IPS-18c (cell line): ENCODE measurements around the gene WLS.

Experiments used
- H3K4me3 ChIP-seq: 2 replicates; pipeline ENCODE4 v1.7.0; 2013; ENCODE audit warnings: low read depth, mild to moderate bottlenecking, low read length, moderate library complexity; ENCODE audit not compliant: insufficient read depth
- H3K9me3 ChIP-seq: one replicate; pipeline ENCODE4 v1.6.1; 2013; ENCODE audit warnings: mild to moderate bottlenecking, low read length, moderate library complexity; ENCODE audit not compliant: control insufficient read depth, insufficient read depth

The WLS gene

DNA sequence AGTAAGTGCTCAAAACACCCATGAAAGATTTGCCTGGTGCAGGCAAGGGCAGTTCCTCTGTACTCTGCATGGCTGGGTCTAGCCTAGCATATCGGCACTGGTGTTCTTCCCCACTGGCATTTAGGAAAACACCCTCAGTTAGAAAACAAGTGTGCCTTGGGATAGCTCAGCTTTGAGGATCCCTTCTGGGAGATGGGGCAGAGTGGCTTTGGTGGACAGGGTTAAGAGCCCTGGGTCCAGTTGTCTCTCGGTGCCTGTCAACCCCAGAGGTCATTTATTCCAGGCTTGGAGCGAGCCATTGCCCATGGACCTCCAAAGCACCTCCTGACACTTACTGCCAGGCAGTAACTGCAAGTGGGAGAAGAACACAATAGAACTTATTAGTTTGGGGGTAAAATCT is 101.1 kb downstream of the WLS start:
- H3K4me3 ChIP-seq, result no peak overlapping the region
- no peaks in the 10 kb centered on the region for H3K9me3 ChIP-seq

DNA sequence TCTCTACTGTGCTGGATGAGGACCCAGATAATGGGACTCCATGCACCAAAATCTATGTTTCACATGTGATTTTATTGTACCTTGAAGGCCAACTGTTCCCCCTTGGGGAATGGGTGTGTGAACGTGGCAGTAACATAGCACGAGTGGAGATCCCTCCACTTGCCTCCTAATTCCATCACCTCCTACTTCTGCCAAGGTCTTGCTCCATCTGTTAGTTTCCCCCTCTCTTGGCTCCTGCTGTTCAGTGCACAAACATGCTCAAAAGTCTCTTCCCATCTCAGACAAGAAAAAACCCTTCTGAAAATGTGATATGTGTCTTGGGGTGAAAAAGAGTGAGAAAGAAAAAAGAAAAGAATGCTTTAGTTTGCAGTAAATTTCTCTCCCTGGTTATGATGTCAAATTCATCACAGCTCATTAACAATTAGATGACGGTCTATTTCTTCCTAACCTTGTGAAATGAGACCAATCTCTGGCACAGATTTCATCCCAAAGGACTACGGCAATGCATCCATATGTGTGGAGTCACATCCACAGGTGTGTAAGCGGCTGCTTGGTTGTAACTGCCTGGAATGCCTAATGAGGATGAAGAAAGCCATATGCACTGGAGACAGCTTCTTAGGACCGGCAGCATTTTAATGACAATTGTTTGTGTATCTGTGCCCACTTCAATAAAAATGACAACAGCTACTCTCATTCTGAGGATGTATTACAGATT is 102.6 kb downstream of the WLS start:
- H3K4me3 ChIP-seq, result no peak overlapping the region
- H3K9me3 ChIP-seq, result no peaks in the 10 kb centered on the region

DNA sequence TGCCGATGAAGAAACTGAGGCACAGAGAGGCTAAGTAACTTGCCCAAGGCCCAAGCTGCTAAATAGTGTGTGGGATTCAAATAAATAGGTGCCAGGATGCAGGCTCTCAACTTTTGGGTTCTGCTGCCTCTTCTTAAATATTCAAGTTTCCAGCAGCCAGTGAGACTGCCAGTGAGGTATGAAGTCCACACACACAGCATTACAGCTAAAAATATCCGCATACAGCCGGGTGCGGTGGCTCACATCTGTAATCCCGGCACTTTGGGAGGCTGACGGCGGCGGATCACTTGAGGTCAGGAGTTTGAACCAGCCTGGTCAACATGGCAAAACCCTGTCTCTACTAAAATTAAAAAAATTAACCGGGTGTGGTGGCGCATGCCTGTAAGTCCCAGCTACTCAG is 103.5 kb downstream of the WLS start:
- no peak overlapping the region for H3K4me3 ChIP-seq
- no peaks in the 10 kb centered on the region for H3K9me3 ChIP-seq

DNA sequence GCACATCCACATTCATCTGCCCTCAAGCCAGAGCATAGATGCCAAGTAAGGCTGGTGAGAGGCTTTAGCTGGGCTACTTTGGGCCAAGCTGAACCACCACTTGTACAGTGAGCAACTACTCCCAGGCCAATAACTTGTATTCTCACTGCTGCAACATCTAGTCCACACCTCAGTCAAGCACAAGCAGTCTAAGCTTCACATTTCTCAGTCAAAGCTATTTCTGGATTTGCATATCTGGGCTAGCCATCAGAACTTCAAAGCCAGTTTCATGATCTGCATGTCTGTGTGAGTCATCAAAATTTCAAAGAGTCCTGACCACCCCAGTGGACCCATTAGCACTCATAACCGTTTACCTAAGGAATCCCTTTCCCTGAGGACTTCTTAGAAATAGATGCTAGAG is 104.2 kb downstream of the WLS start:
- Histone ChIP-seq H3K9me3 (no peaks in the 10 kb centered on the region), H3K4me3 (no peak overlapping the region)

DNA sequence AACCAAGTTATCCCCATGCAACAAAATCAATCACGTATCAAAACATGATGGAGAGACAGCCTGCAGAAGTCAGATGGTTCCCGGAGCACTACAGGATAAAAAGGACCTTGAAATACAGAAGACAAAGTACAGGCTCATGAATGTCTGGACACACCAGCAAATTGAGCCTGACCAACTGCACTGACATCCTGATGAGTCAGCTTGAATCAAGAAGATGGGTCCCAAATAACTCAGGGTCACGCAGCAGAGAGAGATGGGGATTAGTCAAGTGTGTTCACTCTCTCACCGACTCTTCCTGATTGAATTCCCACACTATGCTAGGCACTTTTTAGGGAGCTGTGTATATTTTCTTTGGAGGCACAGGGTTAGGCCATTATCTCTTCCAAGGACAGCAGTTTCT is 110.8 kb downstream of the WLS start:
- no peak overlapping the region for H3K4me3 ChIP-seq
- no peaks in the 10 kb centered on the region for H3K9me3 ChIP-seq

DNA sequence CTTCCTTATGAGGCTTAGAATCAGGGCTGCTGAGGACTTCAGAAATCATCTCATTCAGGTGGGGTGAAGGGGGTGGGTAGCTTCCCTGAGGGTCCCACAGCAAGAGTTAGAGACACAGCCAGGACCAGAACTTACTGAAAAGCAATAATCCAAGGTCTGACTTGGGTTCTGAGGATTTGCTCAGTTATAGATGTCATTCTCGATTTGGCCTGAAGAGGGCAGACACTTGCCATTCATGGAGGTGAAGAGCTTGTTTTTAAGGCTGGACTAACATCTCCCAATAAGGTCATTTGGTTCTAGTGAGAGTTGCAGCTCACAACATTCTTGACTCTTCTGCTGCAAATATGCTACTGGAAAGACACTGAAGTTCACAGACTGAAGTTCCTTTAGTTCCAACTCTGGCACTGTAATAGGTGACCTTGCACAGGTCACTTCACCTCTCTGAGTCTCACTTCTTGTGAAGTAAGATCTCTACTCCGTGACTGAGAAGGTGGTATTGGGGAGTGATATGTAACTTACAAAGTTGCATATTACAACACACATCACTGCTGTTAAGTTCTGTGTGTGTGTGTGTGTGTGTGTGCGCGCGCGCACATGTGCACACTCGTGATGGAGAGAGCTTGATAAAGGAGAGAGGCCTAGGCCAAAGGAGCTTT is 112.1 kb downstream of the WLS start:
- no peak overlapping the region for H3K4me3 ChIP-seq
- H3K9me3 ChIP-seq, result no peaks in the 10 kb centered on the region

DNA sequence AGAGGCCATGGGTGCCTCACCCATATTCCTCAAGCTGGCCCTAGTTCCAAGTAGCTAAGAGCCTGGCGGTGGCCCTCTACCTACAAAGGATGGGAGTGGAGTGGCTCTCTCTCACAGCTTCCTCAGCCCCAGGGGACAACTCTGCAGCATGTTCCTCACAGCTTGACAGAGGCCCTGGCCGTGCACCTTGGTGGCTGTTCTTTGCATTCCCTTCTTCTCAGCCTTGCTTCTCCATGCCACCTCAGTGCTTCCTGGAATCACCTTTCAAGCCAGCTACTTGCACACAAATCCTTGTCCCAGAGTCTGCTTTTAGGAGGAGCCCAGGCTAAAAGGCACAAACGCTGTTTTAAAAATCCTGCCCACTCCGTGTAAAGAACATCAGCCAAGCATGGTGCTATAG is 112.9 kb downstream of the WLS start:
- Histone ChIP-seq H3K4me3 (no peak overlapping the region), H3K9me3 (no peaks in the 10 kb centered on the region)

DNA sequence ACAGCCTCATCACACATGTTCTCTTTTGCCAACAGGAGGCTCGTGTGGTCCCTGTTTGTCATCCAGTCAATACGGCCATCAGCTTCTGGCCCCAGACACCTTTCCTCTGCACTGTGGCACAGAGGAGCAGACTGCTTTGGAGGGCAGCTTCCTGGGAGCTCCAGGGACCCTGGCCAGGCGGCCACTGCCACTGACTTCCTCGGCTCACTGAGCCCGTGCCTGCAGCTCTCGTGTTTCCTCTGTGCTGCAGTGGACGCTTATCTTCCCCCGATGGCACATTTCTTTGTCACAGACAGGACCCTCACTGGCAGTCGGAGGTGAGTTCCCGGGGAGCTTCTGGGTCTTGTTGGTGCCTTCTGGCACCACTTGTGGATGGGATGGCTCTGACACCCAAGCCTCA is 114.9 kb downstream of the WLS start:
- no peak overlapping the region for H3K4me3 ChIP-seq
- no peaks in the 10 kb centered on the region for H3K9me3 ChIP-seq

DNA sequence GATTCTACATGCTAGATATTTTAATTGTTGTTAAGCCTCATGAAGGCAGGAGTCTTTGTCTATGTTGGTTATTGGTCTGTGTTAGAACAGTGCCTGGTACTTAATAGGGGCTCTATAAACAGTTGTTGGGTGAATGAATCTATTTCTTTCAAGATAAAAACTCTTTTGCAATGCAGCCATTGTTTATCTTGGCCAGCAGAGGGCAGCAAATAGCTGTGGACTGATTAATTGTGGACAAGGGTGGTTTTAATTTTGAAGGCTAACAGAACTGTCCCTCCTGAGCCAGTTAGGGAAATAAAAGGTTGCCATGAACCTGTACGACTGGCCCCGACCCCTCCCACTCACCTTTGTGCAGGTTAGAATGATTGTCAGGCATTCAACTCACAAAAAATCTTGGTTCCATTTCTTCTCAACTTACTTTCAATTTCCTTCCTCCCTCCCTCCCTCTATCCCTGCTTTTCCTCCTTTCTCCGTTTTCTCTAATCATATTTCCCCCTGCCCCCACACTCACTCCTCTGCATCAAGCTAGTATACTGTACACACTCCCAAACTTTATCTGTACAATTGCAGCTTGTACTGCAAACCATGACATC is 115.6 kb downstream of the WLS start:
- Histone ChIP-seq H3K9me3 (no peaks in the 10 kb centered on the region), H3K4me3 (no peak overlapping the region)

DNA sequence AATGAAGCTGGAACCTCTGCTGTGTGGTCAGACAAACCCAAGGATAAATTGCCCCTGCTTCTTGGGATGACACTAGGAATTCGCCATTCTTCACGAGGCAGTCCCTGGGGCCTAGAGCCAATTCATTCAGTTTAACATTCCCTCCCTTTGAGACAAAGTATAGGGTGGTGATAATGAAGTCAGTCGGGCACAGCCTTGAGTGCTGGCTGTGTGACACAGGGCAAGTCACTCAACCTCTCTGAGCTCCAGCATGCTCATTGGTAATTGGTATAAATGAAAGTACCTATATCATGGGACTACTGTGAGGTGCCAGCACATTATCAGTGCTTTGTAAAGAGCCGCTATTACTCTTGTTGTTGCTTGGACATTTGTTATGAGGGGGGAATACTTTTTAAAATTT is 117.0 kb downstream of the WLS start:
- no peaks in the 10 kb centered on the region for H3K9me3 ChIP-seq

DNA sequence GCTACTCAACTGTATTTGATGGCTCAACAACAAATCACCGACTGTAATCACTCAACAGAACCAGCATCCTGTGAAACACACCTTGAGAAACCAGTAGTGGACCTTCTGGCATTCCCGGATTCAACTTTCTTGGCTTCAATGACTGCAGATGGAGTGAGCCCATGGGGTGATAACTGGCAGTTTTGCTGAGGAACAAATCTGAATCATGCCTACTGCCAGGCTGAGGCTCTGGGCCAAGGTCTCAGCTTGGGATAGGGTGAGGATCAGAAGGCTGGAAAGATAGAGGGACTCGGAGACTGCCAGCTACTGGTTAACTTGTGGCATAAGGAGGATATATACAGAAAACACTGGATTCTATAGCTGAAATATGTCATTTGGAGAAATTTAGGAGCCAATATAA is 118.4 kb downstream of the WLS start:
- H3K4me3 ChIP-seq, result no peak overlapping the region

More for the DNA sequence above, 117.0 kb downstream of the WLS start:
- H3K4me3 ChIP-seq, result no peak overlapping the region

DNA sequence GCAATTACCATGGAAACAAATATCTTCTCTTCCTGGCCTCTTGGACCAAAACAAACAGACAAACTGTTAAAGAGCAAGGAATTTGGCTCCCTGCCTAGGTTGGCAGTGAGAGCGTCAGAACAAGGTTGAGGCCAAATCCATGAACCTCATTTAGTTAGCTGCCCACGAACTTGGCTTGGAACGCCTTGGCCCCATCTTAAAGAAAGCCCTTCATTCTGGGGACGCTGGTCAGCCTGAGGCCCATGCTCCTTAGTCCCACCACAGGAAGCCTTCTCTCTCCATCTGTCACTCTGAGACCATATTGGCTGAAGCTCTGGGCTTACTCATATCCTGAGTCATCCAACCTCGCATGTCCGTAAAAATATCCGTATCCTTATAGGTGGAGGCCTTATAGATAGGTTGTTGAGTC is 119.5 kb downstream of the WLS start:
- Histone ChIP-seq H3K4me3 (no peak overlapping the region), H3K9me3 (no peaks in the 10 kb centered on the region)

More for the DNA sequence above, 118.4 kb downstream of the WLS start:
- no peaks in the 10 kb centered on the region for H3K9me3 ChIP-seq

DNA sequence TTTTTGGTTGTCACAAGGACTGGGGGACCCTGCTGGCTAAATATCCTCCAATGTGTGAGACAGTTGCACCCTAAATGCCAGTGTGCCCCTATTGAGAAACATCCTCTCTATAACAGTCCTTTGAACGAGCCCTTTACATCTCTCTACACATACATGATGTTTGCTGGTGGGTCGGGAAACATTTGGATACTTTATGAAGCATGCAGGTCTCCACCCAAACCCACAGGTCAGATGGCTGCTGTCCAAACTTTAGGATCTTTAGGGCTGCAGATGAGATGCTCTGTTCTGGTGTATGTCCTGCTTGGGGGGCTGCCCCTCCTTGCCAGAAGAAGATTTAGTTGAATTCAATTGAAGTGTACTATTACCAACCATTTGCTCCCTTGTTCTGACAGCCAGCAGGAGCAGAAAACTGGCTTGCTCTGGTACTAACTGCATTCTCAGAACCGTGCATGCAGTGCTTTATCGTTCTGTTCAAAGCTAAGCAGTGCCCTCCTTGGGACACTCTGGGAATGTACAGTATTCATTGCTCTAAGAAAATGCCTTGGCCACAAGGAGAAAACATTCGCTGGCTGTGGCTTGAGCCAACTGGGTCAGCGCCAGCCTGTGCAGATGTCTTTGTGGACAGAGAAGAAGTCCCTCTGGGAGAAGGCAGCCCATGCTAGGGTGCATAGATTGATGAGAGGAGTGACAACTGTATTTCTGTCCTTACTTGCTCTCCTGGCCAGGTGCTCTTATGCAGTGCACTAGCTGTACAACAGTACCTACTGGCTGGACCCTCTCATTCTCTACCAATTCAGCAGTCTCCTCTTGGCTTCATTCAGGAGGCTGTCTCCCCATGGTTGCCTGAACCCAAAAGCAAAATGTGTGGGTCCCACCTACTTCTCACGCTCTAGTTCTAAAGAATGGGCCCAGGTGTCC is 120.5 kb downstream of the WLS start:
- H3K4me3 ChIP-seq, result no peak overlapping the region
- H3K9me3 ChIP-seq, result no peaks in the 10 kb centered on the region

DNA sequence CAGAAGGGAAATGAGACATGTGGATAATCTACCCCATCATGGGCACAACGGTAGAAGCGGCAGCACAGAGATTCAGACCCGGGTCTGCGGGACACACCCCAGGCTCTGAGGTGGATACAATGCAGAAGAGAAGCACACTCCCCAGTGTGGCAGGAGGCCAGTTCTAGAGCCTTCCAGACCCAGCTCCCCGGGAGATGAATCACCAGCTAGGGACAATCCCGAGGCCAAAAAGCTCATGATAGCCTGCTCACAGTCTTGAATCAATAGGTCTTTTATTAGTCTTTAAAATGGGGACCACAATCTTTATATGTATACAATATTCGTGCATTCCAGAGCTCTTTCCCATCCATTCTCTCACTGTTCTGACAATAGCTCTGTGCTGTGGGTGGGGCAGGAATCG is 124.6 kb downstream of the WLS start:
- H3K9me3 ChIP-seq, result no peaks in the 10 kb centered on the region

DNA sequence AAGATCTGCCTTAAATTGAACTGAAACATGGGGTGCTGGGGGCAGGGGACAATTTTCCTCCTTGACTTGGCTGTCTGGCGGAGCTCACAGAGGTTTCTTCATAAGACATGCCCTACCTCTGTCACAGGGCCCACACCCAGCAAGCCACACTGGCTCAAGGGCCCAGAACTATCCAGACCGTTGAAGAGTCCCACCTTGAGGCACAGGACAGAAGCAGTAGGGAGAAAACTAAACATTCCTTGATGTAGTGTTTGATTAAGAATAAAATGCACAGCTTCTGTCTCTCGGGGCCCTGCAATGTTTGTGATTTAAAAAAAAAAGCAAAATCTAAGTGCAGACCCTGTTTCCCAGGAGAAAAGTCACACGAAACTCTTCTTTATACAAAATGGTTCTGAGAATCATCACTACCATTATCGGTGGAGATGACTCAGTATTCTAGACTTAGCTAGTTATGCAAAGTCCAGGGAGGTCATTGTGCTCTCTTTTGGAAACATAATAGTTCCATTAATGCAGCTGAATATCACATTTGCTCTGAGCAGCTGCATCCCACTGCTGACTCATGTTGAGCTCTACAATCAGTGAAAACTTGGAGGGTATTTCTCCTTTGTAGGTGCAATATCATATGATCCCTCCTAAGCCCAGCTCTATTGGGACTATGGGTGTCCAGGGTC is 128.3 kb downstream of the WLS start:
- Histone ChIP-seq H3K4me3 (no peak overlapping the region), H3K9me3 (no peaks in the 10 kb centered on the region)

More for the DNA sequence above, 124.6 kb downstream of the WLS start:
- H3K4me3 ChIP-seq, result no peak overlapping the region

DNA sequence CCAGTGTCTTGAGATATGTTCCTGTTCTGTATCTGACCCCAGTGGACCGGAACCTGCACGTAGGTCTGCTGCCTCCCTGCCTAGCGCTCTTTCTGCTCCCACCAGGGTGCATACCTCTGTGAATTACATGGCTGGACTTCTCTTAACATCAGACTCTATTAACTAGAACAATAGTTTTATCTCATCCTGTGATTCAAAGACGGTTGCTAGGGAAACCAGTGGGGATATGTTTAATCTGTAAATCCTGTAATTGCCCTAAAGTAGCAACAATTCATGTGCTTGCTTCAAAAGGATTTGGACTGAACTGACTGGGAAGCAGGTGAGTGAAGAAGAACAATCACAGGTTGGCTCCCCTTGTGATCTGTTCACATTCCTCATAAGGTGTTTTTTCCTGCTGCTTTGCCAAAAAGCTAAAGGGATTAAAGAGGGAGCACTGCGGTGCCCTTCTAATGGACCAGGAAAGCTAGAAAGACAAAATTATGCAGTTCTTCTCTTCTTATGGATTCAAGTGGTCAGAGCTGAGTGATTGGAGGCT is 129.2 kb downstream of the WLS start:
- Histone ChIP-seq H3K4me3 (no peak overlapping the region), H3K9me3 (no peaks in the 10 kb centered on the region)

DNA sequence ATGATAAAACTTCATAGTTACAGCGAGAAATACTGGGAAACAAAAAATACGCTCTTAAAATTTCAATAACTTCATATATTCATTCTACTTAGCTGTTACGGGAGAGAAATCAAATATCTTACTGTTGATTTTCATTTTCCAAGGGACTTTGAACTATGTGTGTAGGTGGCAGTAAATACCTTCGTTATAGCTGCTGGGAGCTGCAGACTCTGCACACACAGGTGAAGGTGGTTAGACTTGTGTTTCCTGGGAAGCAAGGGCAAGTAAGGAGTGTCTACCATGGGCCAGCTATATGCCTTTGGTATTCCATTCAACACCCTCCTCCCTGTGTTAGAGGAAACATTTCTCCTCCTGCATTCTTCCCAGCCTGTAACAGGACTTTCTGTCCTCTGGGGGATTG is 130.5 kb downstream of the WLS start:
- no peaks in the 10 kb centered on the region for H3K9me3 ChIP-seq
- H3K4me3 ChIP-seq, result no peak overlapping the region
